Hematopoietic multipotent progenitor cell treated with erythropoietin and hydrocortisone succinate and interleukin-3 and kit ligand, for 4 days (in vitro differentiated cells): Measurements from ENCODE around the gene PRR15.

Experiments
- DNase-seq: peaks from one replicate; pipeline ENCODE4 v3.0.0-alpha.2; 2015

PRR15 gene

DNA sequence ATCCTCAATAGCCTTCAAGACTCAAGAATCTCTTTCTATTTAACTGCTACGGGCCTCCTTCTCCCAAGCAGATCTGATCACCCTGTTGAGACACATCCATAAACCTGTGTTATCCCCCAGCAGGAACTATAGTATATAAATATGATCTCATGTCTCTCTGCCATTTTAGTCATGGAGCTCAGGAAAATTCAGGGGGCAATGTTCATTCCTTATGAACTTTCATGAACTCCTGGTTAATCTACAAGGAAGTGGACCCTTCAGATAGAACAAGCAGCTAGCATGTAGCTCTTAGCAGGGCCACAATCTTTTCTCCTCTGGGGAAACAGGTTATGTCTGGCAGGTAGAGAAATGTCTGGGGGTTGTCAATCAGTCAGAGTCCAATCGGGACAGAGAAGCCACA lies 8.9 kb downstream of the PRR15 start:
- DNase-seq: no peak

DNA sequence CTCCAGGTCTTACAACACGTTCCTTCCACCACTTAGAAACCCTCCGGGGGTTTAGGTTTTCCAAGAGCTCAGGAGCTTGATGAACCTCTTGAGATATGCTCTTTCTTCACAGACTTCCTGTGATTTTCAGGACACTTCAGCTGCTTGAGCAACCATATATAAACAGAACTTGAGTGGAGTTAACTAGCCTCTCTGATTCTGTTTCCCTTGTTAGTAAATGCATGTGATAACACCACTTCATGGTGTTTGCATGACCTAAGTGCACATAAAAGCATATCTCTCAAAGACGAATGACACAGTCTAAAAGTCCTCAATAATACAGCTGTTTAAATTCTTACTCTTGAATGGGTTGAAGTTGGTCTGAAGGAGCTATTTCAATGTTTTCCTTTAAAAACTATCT lies 9.9 kb downstream of the PRR15 start:
- DNase-seq: no peak

DNA sequence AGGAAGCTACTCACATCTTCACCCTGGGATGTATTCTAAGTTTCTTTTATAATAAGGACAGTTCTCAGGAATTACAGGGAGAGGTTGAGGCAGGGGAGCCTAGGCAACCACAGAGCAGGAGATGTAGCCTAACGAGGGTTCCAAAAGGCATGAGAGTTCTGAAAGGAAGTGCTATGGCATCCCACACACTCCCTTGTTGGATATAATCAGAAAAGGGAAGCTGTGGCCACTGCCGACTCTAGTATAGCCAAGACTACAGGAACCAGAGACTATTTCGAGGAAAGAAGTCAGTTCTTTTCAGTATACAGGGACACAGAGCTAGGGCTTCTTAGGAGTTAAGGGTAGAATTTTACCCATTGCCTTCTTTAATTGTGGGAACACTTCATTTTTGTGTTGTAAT lies 11.0 kb downstream of the PRR15 start:
- DNase-seq: peak; percentile 66

DNA sequence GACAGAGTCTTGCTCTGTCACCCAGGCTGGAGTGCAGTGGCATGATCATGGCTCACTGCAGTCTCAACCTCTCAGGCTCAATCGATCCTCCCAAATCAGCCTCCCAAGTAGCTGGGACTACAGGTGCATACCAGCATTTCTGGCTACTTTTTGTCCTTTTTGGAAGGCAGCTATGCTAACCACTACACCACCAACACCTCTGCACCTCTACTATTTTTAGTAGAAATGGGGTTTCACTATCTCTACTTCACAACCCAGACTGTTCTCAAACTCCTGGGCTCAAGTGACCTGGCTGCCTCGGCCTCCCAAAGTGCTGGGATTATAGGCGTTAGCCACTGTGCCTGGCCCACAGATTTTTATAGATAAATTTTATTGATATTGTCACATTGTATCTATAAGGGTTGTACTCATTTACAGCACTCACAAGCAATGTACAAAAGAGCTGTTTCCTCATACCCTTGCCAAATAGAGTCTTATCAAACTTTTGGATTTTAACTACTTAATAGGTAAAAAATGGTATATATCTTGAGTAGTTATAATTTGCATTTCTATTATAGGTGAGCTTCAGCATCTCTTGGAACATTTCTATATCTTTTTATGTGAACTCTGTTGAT lies 23.7 kb downstream of the PRR15 start:
- no peak for DNase-seq

DNA sequence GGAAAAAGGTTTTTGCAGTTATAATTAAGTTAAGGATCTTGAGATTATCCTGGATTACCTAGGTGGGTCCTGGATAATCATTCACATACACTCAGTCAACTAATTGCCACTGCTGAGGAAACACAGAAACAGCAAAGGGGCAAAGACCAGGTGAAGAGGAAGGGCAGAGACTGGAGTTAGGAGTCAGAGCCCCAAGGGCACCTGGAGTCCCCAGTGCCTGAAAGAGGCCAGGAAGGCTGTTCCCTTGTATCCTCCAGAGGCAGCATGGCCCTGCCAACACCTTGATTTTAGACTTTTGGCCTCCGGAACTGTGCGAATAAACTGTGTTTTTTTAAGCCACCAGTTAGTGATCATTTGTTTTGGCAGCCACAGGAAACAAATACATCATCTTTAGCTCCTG lies 24.6 kb downstream of the PRR15 start:
- no peak for DNase-seq

DNA sequence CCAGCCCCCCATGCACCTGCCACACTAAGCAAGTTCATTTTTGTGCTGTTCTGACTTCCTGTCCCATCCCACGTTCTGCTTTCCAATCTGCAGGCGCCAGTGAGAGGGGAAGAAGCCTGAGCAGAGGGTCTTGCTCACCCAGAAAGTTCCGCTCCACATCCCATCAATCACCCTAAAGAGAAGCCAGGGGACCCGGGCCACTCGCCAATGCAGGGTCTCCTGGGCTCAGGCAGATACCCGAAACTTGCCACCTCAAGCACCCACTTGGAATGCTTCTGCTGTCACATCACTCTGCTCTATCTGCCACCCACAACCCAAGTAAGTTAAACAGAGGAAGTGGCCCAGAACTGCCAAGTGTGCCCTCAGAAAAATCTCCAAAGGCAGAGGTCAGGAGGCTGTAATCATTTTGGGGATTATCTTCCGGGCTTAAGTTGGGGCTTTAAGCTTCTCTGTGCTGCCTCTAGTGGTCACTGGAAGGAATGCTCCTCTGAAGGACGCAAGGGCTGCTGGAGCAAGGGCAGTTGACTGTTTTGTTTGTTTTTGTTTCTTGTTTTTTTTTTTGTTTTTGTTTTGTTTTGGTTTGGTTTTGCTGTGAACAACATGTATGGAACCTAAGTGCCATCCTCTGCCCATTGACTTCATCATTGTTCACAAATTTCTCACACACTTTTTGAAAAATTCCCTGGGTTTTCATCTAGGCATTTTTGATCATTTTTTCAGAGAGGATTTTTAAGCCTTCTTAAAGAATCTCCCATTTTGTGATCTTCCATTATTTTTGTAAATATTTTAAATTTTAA lies 25.5 kb downstream of the PRR15 start:
- peak; percentile 90 for DNase-seq

DNA sequence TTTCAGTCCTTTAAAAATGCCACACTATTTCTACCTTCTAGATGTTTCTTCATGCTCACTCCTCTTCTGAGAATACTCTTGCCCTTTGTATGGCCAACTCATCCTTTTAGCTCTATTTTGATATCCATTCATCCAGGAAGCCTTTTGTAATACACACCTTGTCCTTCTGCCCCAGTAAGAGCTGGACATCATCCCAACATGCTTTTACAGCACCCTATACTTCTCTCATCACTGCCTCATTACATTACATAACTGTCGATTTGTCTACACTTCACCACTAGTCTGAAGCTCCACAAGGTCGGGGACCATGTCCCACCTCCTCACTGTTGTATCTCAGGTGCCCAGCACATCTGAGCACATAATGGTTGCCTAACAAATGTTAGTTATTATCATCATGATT lies 29.2 kb downstream of the PRR15 start:
- DNase-seq: no peak

DNA sequence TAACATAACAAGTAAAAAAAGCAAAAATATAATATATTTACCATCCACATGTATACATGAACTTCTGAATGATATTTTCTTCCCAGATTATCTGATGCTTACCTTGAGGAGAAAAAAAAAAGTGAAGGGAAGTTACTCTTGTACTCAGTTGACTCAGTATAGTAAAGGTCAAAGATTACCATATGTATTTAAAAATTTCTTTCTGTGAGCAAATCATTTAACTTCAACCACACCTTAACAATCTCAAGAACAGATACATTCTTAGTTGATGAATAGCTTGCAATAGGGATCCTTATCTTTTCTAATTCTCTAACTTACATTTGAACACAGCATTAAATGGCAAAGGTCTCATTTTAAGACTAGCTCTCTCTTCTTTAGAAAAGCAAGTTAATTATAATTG lies 29.8 kb downstream of the PRR15 start:
- DNase-seq: no peak

DNA sequence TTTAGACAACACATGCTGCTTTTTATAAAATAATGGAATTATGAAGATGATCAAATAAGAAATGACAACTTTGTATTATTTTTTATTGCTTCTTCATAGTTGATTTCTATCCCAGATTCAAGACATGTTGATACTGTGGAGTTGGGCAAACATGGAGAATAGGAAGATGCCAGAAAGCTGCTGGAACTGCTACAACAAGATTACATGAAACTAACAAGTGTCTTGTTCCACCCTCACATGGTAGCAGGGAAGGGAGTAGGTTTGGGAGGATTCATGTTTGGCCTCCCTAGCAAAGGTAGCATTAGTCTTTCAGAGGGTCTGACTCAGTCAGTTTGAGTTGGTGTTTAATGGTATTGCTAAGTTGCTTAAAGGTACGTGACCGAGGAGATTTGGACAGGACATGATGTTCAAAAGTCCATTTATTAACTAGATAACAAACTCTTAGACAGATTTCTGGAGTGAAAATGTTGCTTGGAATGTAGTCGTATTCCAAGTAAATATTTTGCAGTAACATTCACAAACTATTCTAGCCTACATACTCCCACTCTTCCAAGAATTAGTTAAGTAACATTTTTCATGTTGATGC lies 33.1 kb downstream of the PRR15 start:
- no peak for DNase-seq

DNA sequence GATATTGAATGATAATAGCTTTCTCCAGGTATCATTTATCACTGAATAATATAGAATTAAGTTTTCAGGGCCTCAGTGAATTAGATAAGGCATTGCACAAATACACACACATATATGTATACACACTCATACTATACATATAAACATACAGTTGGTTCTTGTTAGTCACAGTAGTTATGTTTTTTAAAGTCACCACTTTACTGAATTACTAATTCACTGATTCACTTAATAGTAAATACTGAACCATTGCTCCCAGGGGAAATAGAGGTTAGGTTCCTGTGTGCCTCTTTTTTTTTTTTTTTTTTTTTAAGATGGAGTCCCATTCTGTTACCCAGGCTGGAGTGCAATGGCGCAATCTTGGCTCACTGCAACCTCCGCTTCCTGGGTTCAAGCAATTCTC lies 33.6 kb downstream of the PRR15 start:
- DNase-seq: no peak

DNA sequence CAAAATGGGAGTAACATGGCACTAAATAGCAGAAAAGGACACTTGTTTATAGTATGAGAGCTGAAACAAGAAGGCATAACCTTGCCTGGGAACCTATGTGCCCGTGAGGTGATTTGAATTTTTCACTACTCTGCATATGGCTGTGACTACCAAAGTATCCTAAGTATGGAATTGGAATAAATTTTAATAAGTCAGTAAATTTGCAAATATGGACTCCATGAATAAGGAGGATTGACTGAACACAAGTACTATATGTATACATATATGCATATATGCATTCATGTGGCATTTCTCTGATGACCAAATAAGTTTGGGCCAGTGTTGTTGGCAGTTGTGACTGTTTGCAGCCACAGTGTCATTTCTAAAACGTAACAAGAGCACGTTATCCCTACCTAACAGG lies 34.5 kb downstream of the PRR15 start:
- no peak for DNase-seq

DNA sequence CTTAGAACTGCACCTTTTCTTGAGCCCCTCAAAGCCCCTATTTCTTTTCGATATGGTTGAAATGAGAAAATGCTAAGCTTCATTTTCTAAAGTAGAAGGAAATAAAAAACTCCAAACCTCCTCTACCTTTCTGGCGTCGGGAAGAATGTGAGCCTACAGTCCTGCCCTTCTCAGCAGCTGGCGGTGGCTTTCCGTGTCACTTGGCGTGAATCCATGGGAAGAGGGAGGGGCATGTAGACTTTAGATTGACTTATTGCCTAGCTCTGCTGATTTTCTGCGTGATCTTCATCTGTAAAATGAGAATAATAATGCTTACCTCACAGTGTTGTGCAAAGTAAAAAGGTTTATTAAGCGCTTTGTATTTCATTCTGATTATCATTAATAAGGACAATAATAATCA lies 35.0 kb downstream of the PRR15 start:
- DNase-seq: no peak

DNA sequence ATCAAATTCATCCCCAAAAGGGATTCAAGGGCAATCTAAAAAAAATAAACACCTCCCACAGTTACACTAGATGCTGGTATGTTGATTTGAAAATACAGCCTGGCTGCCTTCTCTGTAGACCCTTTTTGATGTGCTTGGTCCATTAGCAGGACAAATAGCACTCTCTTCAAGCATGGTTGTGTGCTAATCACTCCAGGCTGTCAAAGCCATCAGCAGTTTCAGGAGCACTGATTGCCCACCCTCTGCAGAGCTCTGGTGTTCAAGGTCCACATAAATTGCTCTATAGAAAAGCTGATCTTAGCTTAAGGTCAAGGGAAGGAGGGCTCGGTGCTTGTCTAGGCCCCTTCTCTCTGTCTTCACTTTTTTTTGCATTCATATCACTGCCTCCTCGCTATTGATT lies 35.4 kb downstream of the PRR15 start:
- no peak for DNase-seq

DNA sequence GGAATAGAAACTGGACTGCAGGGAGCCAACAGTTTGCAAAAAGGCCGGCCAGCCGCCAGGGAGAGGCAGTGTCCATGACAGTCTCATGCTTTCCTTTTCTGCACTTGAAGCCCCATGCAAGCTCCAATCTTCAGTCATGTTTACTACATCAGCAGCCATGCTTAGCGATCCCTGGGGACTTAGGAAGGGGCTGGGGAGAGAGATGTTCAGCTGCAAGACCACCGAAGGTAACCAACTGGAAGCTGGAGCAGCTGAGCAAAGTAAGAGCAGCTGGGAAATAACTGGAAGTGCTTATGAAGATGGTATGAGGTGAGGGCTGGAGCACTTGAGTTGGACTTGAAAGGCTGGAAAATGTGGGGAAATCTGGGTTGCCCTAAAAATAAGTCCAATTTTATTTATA lies 37.0 kb downstream of the PRR15 start:
- DNase-seq: no peak

DNA sequence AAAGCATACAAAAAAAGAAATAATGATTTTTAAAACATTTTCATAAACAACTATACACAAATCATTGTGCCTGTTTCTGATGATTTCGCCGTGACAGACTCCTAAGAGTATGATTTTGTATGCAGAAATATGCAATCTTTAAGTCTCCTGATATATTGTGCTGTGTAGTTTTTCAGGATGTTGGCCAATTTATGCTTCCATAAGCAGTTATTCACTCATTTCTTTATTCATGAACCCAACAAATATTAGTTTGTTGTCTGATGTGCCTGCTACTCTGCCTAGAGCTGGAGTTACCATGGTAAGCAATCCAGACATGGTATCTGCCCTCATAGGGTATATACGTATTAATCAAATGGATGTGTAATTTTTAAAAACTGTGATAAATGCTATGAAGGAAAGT lies 40.4 kb downstream of the PRR15 start:
- no peak for DNase-seq

DNA sequence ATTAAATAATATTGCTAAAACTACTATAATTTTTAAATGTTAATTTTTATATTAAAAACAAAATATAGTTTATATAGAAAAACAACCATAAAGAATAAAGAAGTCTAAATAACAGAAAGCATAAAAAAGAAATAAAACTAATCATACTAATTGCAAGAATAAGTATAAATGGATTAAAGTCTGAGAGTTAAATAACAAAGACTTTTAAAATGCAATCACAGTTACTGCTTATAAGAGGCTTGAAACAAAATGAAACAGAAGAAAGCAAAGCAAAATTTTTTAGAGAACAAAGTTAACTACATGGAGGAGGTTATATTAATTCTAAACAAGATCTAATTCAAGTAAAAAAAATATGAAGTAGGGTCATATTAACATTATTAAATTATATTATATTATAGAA lies 41.1 kb downstream of the PRR15 start:
- DNase-seq: no peak

DNA sequence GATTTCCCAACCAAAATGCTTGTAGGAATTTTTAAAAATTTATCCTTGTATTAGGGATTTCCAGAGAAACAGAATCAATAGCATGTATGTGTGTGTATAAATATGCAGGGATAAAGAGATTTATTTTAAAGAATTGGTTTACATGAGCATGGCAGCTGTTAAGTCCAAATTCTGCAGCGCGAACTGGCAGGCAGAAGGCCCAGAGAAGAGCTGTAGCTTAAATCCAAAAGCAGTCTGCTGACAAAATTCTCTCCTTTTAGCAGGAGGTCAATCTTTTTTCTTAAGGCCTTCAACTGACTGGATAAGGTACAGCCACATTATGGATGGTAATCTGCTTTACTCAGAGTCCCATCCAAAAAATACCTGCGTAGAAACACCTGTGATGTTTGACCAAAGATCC lies 42.0 kb downstream of the PRR15 start:
- DNase-seq: no peak

DNA sequence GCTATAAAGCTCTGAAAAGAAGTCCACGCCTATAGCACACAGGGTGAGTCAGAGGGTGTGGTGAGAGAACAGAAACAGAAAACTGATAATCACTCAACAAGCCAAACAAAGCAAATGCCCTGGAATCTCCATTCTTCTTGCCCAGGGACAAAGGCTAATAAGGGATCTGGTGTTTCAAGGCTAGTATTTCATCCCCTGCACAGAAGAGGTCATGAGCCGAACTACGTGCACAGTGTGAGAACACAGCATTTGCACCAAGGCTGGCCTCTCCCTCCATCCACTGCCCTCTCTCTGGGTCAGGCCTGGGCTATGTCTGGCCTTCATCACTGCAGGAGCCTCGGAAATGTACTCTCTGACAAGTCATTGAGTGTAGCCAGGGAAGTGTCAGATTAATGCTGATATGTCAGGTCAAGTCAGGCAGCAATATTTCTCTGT lies 42.7 kb downstream of the PRR15 start:
- peak; percentile 80 for DNase-seq

DNA sequence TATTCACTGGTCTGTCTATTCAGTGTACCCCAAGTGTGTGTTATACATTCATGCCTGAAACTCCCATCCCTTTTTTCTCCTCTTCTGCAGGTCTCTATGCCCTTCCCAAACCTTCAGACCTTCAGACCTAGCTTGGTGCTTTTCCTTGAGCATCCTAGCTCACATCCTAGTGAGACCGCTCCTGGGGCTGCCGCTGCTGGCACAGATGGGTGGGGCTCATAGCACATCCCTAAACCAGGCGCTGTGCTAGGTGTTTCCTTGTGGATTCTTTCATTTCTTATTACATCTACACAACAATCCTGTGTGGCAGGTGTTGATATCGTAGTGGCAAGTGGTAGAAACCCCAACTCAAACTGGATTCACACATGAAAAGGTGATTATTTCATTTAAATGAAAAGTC lies 43.2 kb downstream of the PRR15 start:
- DNase-seq: no peak

DNA sequence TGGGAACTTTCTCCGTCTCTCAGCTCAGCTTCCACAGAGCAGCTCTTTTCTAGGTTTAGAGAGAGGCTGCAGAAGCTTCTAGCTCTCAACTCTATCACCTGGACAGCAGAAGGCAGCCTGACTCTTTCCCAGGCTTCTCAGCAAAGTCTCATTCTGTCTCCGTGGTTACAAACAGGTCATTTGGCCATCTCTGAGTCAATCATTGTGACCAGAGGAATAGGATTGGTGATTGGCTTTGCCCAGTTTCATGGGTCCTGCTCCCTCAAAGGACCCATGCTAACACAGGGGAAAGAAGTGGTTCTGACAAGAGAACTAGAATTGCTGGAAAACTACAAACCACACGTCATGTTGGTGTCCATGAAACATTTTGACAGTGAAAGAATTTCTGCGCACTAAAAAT lies 43.6 kb downstream of the PRR15 start:
- DNase-seq: no peak

DNA sequence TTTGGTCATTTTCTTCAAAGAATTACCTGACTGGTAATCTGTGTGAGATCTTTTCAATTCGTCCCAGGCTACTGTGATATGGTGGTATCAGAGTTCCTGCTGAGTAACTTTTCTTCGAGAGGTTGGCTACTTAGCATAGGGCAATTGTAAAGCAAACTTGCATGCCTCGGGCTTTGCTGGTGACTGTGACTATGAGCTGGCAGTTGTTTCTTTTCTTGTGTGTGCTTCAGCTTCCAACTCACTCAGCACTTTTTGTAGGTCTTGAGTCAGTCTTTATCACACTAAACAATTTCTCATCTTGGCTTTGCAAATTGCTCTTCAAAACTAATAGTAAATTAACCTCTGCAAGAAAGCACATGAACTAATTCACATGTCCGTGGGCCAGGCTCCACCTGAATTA lies 44.3 kb downstream of the PRR15 start:
- no peak for DNase-seq

DNA sequence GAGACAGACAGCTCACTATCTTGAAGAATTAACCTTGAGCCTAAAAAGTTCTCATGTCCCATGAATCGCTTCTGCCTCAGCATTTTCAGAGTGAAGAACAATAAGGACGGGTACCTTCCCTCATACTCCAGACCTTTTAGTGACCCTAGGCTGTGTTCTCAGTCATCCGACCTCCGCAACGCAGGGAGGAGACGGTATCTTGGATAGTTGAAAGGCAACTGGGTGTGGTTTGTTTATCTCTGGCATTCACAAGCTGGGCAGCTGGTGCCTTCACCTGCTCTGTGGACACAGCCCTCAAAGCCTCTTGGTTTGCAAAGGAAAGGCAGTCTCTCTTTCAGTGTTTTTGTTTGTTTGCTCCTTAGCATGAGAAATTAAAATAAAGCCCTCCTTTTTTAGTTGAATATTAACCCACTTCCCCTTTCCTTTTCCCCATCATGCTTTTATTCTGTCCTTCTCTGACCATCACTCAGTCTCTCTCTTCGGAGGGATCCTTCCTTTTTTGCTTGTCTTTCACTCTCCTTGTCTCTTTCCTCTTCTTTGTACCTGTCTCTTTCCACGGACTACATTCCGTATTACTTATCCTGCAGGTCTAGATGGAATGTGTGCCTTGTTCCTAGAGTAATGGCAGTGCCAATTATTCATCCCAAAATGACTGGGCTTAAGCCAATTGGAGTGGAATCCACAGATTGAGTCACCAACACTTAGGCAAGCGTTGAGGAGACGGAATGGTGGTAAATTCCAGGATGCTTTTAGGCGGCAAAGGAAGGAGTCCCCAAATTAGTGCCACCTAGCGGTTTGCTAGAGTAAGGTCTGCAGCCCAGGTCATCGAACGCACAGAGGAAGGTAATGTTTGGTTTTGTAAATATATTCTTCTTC lies 45.8 kb downstream of the PRR15 start:
- peak; percentile 59 for DNase-seq

DNA sequence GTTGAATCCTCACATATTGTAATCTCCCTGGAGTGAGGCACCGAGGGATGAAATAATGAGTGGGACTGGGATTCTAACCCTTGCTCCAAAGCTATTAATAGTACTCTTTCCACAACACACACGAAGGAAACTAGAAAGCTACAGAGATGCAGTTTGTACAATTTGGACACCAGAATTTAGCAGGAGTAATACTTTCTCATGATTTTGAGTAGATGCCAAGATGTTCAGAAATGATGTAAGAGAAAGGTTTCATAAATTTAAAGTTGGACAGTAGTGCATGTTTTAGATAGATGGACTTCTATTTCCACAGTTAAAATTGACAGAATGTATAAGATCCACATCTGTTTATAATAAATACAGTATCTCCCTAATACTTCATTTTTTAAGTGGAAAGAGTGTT lies 46.5 kb downstream of the PRR15 start:
- DNase-seq: no peak
